GM18511 (cell line): ENCODE results near the gene BLM.
"Not testable (repeated sequence)": the region's sequence is repeated elsewhere in the genome, so short reads cannot be mapped to it uniquely, and the experiment has no call there.

Experiments
- ATAC-seq: cut with Tn5 transposase; IDR thresholded peaks from one replicate; pipeline ENCODE4 v1.9.1; 2021; ENCODE audit warnings: mild to moderate bottlenecking, moderate library complexity; ENCODE audit not compliant: unreplicated experiment

The BLM gene

GRCh38 chr15:90840157-90840855 lies 123.2 kb downstream of the BLM start:
- ATAC-seq: no peak

- no peak for ATAC-seq
Measured at GRCh38 chr15:90840954-90841353, 123.8 kb downstream of the BLM start.

GRCh38 chr15:90844696-90845095 lies 127.5 kb downstream of the BLM start:
- ATAC-seq: peak; percentile 9

GRCh38 chr15:90845201-90845949 lies 128.2 kb downstream of the BLM start:
- ATAC-seq: peak; percentile 96

- not testable (repeated sequence) for ATAC-seq
Measured at GRCh38 chr15:90849424-90849823, 132.3 kb downstream of the BLM start.

GRCh38 chr15:90851114-90851513 lies 134.0 kb downstream of the BLM start:
- ATAC-seq: no peak

GRCh38 chr15:90851940-90852339 lies 134.8 kb downstream of the BLM start:
- ATAC-seq: no peak

GRCh38 chr15:90855139-90855538 lies 138.0 kb downstream of the BLM start:
- ATAC-seq: no peak

GRCh38 chr15:90857337-90857736 lies 140.2 kb downstream of the BLM start:
- no peak for ATAC-seq

- ATAC-seq: no peak
Measured at GRCh38 chr15:90857883-90858443, 140.8 kb downstream of the BLM start.

GRCh38 chr15:90859234-90860131 lies 142.3 kb downstream of the BLM start:
- ATAC-seq: no peak

GRCh38 chr15:90860450-90860849 lies 143.3 kb downstream of the BLM start:
- ATAC-seq: no peak

- ATAC-seq: no peak
Measured at GRCh38 chr15:90860942-90861675, 144.0 kb downstream of the BLM start.

GRCh38 chr15:90862487-90862886 lies 145.3 kb downstream of the BLM start:
- ATAC-seq: no peak

- ATAC-seq: no peak
Measured at GRCh38 chr15:90862964-90863778, 146.0 kb downstream of the BLM start.

GRCh38 chr15:90863987-90864386 lies 146.8 kb downstream of the BLM start:
- no peak for ATAC-seq

GRCh38 chr15:90864507-90864906 lies 147.4 kb downstream of the BLM start:
- ATAC-seq: no peak

GRCh38 chr15:90865702-90866101 lies 148.6 kb downstream of the BLM start:
- no peak for ATAC-seq
